ENCODE data around the gene GID4.
A peak's percentile ranks its signal among the peaks of the same experiment; 100 is the strongest.

GID4 gene

GRCh38 chr17:18045691-18046350 is 6.6 kb downstream of the GID4 start:
- DNase-seq: no peak

- DNase-seq: no peak
Observed at GRCh38 chr17:18055597-18055996, 16.4 kb downstream of the GID4 start.

GRCh38 chr17:18056214-18056613 is 17.0 kb downstream of the GID4 start:
- no peak for DNase-seq

- DNase-seq: no peak
Observed at GRCh38 chr17:18059283-18059682, 20.1 kb downstream of the GID4 start.

GRCh38 chr17:18064053-18064452 is 24.8 kb downstream of the GID4 start:
- no peak for DNase-seq

GRCh38 chr17:18065546-18065945 is 26.3 kb downstream of the GID4 start:
- DNase-seq: no peak

- no peak for DNase-seq
Observed at GRCh38 chr17:18066866-18067265, 27.7 kb downstream of the GID4 start.

GRCh38 chr17:18069101-18069500 is 29.9 kb downstream of the GID4 start:
- no peak for DNase-seq

- DNase-seq: peak; percentile 19
Observed at GRCh38 chr17:18070861-18071340, 31.7 kb downstream of the GID4 start.

GRCh38 chr17:18071751-18072150 is 32.5 kb downstream of the GID4 start:
- no peak for DNase-seq

- no peak for DNase-seq
Observed at GRCh38 chr17:18074566-18075272, 35.5 kb downstream of the GID4 start.

GRCh38 chr17:18076936-18077335 is 37.7 kb downstream of the GID4 start:
- DNase-seq: no peak

GRCh38 chr17:18079543-18079942 is 40.3 kb downstream of the GID4 start:
- no peak for DNase-seq

GRCh38 chr17:18084256-18084655 is 45.0 kb downstream of the GID4 start:
- no peak for DNase-seq

- DNase-seq: peak; percentile 91
Observed at GRCh38 chr17:18087610-18088491, 48.6 kb downstream of the GID4 start, which contains the start of gene DRG2. Gene DRG2, plus strand, starts transcription at chr17:18087948. Its CDS starts 76 bp downstream, at chr17:18088024.

- no peak for DNase-seq
Observed at GRCh38 chr17:18089613-18090012, 50.4 kb downstream of the GID4 start.

- DNase-seq: no peak
Observed at GRCh38 chr17:18093616-18094408, 54.6 kb downstream of the GID4 start.

- no peak for DNase-seq
Observed at GRCh38 chr17:18094409-18094807, 55.2 kb downstream of the GID4 start.

- DNase-seq: no peak
Observed at GRCh38 chr17:18099516-18099915, 60.3 kb downstream of the GID4 start.

- DNase-seq: no peak
Observed at GRCh38 chr17:18100616-18101015, 61.4 kb downstream of the GID4 start.

GRCh38 chr17:18101828-18102227 is 62.6 kb downstream of the GID4 start:
- no peak for DNase-seq

GRCh38 chr17:18102640-18103039 is 63.4 kb downstream of the GID4 start:
- DNase-seq: no peak

GRCh38 chr17:18105027-18105426 is 65.8 kb downstream of the GID4 start:
- DNase-seq: no peak
